Tibial nerve (tissue), 4 donors: Measurements from ENCODE around the gene MAML3.

Experiments used
- EP300 ChIP-seq, 2 donors: sonication (generic); formaldehyde crosslinking; IDR thresholded peaks; one replicate each; pipeline ENCODE4 v1.6.1; 2017; ENCODE audit warnings: antibody characterized with exemption in 2 of 2, mild to moderate bottlenecking in 1 of 2
- POLR2A ChIP-seq, 2 donors: fragments of 450-650 bp; IDR thresholded peaks; one replicate each; pipeline ENCODE4 v1.6.1; 2017; ENCODE audit warnings: antibody characterized with exemption in 2 of 2, mild to moderate bottlenecking in 2 of 2, moderate library complexity in 2 of 2
- TF ChIP-seq, protein P1 (sequence below), 5 experiments: fragments of 200-600 bp in 3 of 5; fragments of 450-650 bp in 2 of 5; sonication (generic) in 3 of 5; IDR thresholded peaks; one replicate each; pipeline ENCODE4 v1.5.1; 2016 to 2019; ENCODE audit warnings: antibody characterized with exemption in 5 of 5, mild to moderate bottlenecking in 3 of 5, moderate library complexity in 2 of 5

DNA sequence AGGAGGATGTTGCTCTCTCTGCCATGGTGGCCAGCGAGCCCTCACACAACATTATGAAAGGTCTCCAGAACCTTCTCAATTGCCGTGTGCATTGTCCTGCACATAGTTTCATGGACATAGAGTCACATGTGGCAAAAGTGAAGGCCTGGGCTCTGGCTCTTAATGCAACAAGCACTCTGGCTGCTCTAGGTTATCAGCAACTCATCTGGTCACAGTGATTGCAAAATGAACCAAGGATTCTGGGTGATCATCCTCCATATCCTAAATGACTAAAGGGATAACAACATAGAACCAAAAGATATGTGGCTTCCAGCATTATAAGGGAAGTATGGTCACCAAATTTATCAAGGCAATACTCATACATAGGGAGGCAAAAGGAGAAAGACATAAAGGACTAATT lies 313.2 kb downstream of the MAML3 start:
- TF ChIP-seq, protein P1, sequence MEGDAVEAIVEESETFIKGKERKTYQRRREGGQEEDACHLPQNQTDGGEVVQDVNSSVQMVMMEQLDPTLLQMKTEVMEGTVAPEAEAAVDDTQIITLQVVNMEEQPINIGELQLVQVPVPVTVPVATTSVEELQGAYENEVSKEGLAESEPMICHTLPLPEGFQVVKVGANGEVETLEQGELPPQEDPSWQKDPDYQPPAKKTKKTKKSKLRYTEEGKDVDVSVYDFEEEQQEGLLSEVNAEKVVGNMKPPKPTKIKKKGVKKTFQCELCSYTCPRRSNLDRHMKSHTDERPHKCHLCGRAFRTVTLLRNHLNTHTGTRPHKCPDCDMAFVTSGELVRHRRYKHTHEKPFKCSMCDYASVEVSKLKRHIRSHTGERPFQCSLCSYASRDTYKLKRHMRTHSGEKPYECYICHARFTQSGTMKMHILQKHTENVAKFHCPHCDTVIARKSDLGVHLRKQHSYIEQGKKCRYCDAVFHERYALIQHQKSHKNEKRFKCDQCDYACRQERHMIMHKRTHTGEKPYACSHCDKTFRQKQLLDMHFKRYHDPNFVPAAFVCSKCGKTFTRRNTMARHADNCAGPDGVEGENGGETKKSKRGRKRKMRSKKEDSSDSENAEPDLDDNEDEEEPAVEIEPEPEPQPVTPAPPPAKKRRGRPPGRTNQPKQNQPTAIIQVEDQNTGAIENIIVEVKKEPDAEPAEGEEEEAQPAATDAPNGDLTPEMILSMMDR (IDR thresholded peaks at IDR 0.05), result no peak
- TF ChIP-seq POLR2A (IDR thresholded peaks at IDR 0.05) (no peak), EP300 (IDR thresholded peaks at IDR 0.05) (no peak)
